GM19240 (cell line): ENCODE measurements around the gene SGMS2.

Source experiments
- DNase-seq: peaks from one replicate; pipeline ENCODE4 v3.0.0; 2011; ENCODE audit warnings: low spot score; ENCODE audit not compliant: insufficient read length

Gene SGMS2

GRCh38 chr4:107828315-107829090, 3.8 kb downstream of the SGMS2 start:
- no peak for DNase-seq

GRCh38 chr4:107831140-107831539, 6.4 kb downstream of the SGMS2 start:
- no peak for DNase-seq

GRCh38 chr4:107832275-107832807, 7.6 kb downstream of the SGMS2 start:
- DNase-seq = no peak

GRCh38 chr4:107834241-107834794, 9.6 kb downstream of the SGMS2 start:
- DNase-seq = no peak

GRCh38 chr4:107835406-107835805, 10.7 kb downstream of the SGMS2 start:
- no peak for DNase-seq

GRCh38 chr4:107837317-107837716, 12.6 kb downstream of the SGMS2 start:
- DNase-seq = no peak

- DNase-seq = no peak
These were observed 13.3 kb downstream of the SGMS2 start for GRCh38 chr4:107837776-107838618.

- DNase-seq = no peak
These were observed 14.3 kb downstream of the SGMS2 start for GRCh38 chr4:107838861-107839565.

- no peak for DNase-seq
These were observed 18.7 kb downstream of the SGMS2 start for GRCh38 chr4:107843391-107843790.

- DNase-seq = no peak
These were observed 20.9 kb downstream of the SGMS2 start for GRCh38 chr4:107845681-107846080.

GRCh38 chr4:107850438-107850837, 25.7 kb downstream of the SGMS2 start:
- DNase-seq = no peak

GRCh38 chr4:107853444-107854355, 29.0 kb downstream of the SGMS2 start:
- no peak for DNase-seq

GRCh38 chr4:107854356-107855022, 29.8 kb downstream of the SGMS2 start:
- no peak for DNase-seq

- DNase-seq = no peak
These were observed 31.0 kb downstream of the SGMS2 start for GRCh38 chr4:107855723-107856122.

GRCh38 chr4:107856901-107857300, 32.2 kb downstream of the SGMS2 start:
- no peak for DNase-seq

GRCh38 chr4:107857741-107858140, 33.0 kb downstream of the SGMS2 start:
- DNase-seq = no peak

GRCh38 chr4:107858158-107858742, 33.5 kb downstream of the SGMS2 start:
- DNase-seq = no peak

GRCh38 chr4:107862658-107863057, 37.9 kb downstream of the SGMS2 start:
- no peak for DNase-seq

- DNase-seq = no peak
These were observed 38.7 kb downstream of the SGMS2 start for GRCh38 chr4:107863416-107863815.
